HG03558 (cell line): ENCODE measurements around the gene RALGDS.

Source experiments
- ATAC-seq: cut with Tn5 transposase; IDR thresholded peaks from one replicate; pipeline ENCODE4 v1.9.1; 2021; ENCODE audit warnings: moderate number of reproducible peaks; ENCODE audit not compliant: unreplicated experiment; ENCODE audit errors: extremely low read depth

Gene RALGDS

GRCh38 chr9:133137451-133138231 is 16.6 kb upstream of the RALGDS start:
- no peak for ATAC-seq

GRCh38 chr9:133135146-133135745 is 14.2 kb upstream of the RALGDS start:
- ATAC-seq = no peak

GRCh38 chr9:133134388-133135145 is 13.5 kb upstream of the RALGDS start:
- ATAC-seq = no peak

GRCh38 chr9:133133681-133134387 is 12.8 kb upstream of the RALGDS start:
- ATAC-seq = peak; percentile 71

GRCh38 chr9:133132174-133132573 is 11.1 kb upstream of the RALGDS start:
- no peak for ATAC-seq

- no peak for ATAC-seq
Measured at GRCh38 chr9:133131506-133131905, 10.5 kb upstream of the RALGDS start.

GRCh38 chr9:133130685-133131244 is 9.7 kb upstream of the RALGDS start:
- no peak for ATAC-seq

- no peak for ATAC-seq
Measured at GRCh38 chr9:133129001-133129795, 8.2 kb upstream of the RALGDS start.

- no peak for ATAC-seq
Measured at GRCh38 chr9:133128152-133128551, 7.1 kb upstream of the RALGDS start.

- no peak for ATAC-seq
Measured at GRCh38 chr9:133127340-133127981, 6.4 kb upstream of the RALGDS start.

- ATAC-seq = no peak
Measured at GRCh38 chr9:133126697-133127339, 5.8 kb upstream of the RALGDS start.

GRCh38 chr9:133125941-133126696 is 5.1 kb upstream of the RALGDS start:
- no peak for ATAC-seq

GRCh38 chr9:133124907-133125275 is 3.9 kb upstream of the RALGDS start:
- no peak for ATAC-seq

- no peak for ATAC-seq
Measured at GRCh38 chr9:133124123-133124906, 3.3 kb upstream of the RALGDS start.

- no peak for ATAC-seq
Measured at GRCh38 chr9:133122935-133123611, 2.0 kb upstream of the RALGDS start.

- no peak for ATAC-seq
Measured at GRCh38 chr9:133122605-133122934, 1.5 kb upstream of the RALGDS start.
